ENCODE measurements around the gene LMO1. TPM values are rescaled to one million over a fixed set of nuclear protein-coding genes. Genes with fewer than 3 reads are reported as not detected.

Gene LMO1
- polyA plus RNA-seq, 3 donors: not detected

- Histone ChIP-seq H3K36me3 (replicated peaks in 1 of 2; ENCODE audit: control insufficient read depth in 1 of 2, insufficient read depth in 2 of 2, low read length in 2 of 2) (no peaks in the 10 kb centered on the region), H3K27ac (ENCODE audit: low read depth in 1 of 2, low read length in 2 of 2) (no peak overlapping the region), H3K9ac (ENCODE audit: insufficient read depth, low read length, poor library complexity, severe bottlenecking) (no peak overlapping the region), H3K4me1 (ENCODE audit: control insufficient read depth in 1 of 2, insufficient read depth in 2 of 2, low read length in 2 of 2) (no peaks in the 10 kb centered on the region), H4K20me1 (ENCODE audit: insufficient read depth, low read length) (no peaks in the 10 kb centered on the region), H3K9me3 (replicated peaks in 1 of 2; ENCODE audit: control insufficient read depth in 1 of 2, insufficient read depth in 1 of 2, low read length in 2 of 2) (no peaks in the 10 kb centered on the region), H3K79me2 (ENCODE audit: insufficient read depth, low read length) (no peaks in the 10 kb centered on the region), H3K4me2 (replicated peaks; ENCODE audit: extremely low read depth, low read length, poor library complexity, severe bottlenecking) (no peak overlapping the region), H2AFZ (ENCODE audit: insufficient read depth, low read depth, low read length, poor library complexity, severe bottlenecking) (no peak overlapping the region), H3K27me3 (ENCODE audit: control insufficient read depth in 2 of 2, insufficient read depth in 2 of 2, low read length in 2 of 2) (no peaks in the 10 kb centered on the region), H3K4me3 (replicated peaks in 1 of 3; ENCODE audit: low read depth in 2 of 3, low read length in 3 of 3) (no peak overlapping the region)
- DNase-seq: peak in 1 of 3 donors; percentile 13
- peak; percentile 65 for TF ChIP-seq CTCF (IDR thresholded peaks at IDR 0.05)
- WGBS (ENCODE audit: insufficient coverage): 33% methylated on average over 1 of the region's 6 CpGs
- intact Hi-C loops (cut with micrococcal nuclease): no loop called here
- Mint-ChIP-seq H3K4me1 (no peaks in the 10 kb centered on the region), H3K4me3 (no peak overlapping the region), H3K27me3 (ENCODE audit: low read depth in 3 of 3) (peaks cover 0 to 6% (median 2%) of the 10 kb centered on the region in 3 donors), H3K36me3 (no peaks in the 10 kb centered on the region), H3K9me3 (no peaks in the 10 kb centered on the region), H3K27ac (no peak overlapping the region)
Observed at GRCh38 chr11:8247312-8247711, 16.4 kb downstream of the LMO1 start.

- WGBS (ENCODE audit: insufficient coverage): 90% methylated on average over 5 of the region's 5 CpGs
- H3K9ac ChIP-seq (ENCODE audit: insufficient read depth, low read length, poor library complexity, severe bottlenecking): no peak overlapping the region
- no peak overlapping the region for H3K4me3 Mint-ChIP-seq
- no peaks in the 10 kb centered on the region for H3K4me1 ChIP-seq (ENCODE audit: control insufficient read depth in 1 of 2, insufficient read depth in 2 of 2, low read length in 2 of 2)
- no peak for DNase-seq
- H3K36me3 Mint-ChIP-seq: no peaks in the 10 kb centered on the region
- no peaks in the 10 kb centered on the region for H3K9me3 ChIP-seq (replicated peaks in 1 of 2; ENCODE audit: control insufficient read depth in 1 of 2, insufficient read depth in 1 of 2, low read length in 2 of 2)
- H3K27me3 ChIP-seq (ENCODE audit: control insufficient read depth in 2 of 2, insufficient read depth in 2 of 2, low read length in 2 of 2): no peaks in the 10 kb centered on the region
- no peaks in the 10 kb centered on the region for H3K79me2 ChIP-seq (ENCODE audit: insufficient read depth, low read length)
- no peak overlapping the region for H3K4me2 ChIP-seq (replicated peaks; ENCODE audit: extremely low read depth, low read length, poor library complexity, severe bottlenecking)
- H4K20me1 ChIP-seq (ENCODE audit: insufficient read depth, low read length): no peaks in the 10 kb centered on the region
- H3K36me3 ChIP-seq (replicated peaks in 1 of 2; ENCODE audit: control insufficient read depth in 1 of 2, insufficient read depth in 2 of 2, low read length in 2 of 2): no peaks in the 10 kb centered on the region
- no peak overlapping the region for H2AFZ ChIP-seq (ENCODE audit: insufficient read depth, low read depth, low read length, poor library complexity, severe bottlenecking)
- H3K27me3 Mint-ChIP-seq (ENCODE audit: low read depth in 3 of 3): peaks cover 0 to 11% (median 4%) of the 10 kb centered on the region in 3 donors
- TF ChIP-seq CTCF (IDR thresholded peaks at IDR 0.05): no peak
- H3K4me3 ChIP-seq (replicated peaks in 1 of 3; ENCODE audit: low read depth in 2 of 3, low read length in 3 of 3): no peak overlapping the region
- H3K27ac ChIP-seq (ENCODE audit: low read depth in 1 of 2, low read length in 2 of 2): no peak overlapping the region
- no peak overlapping the region for H3K27ac Mint-ChIP-seq
- H3K4me1 Mint-ChIP-seq: no peaks in the 10 kb centered on the region
- intact Hi-C loops (cut with micrococcal nuclease): no loop called here
- peaks cover 0 to 6% (median 0%) of the 10 kb centered on the region in 7 donors for H3K9me3 Mint-ChIP-seq
Observed at GRCh38 chr11:8243458-8243857, 20.2 kb downstream of the LMO1 start.

All from CD14-positive monocyte (primary cell).